Kidney glomerular epithelial cell (primary cell): Measurements from ENCODE around the gene IL17B.

Experiments used
- DNase-seq: peaks from one replicate; lab custom pipeline; 2025; lab: John Stamatoyannopoulos, UW

Gene IL17B, protein sequence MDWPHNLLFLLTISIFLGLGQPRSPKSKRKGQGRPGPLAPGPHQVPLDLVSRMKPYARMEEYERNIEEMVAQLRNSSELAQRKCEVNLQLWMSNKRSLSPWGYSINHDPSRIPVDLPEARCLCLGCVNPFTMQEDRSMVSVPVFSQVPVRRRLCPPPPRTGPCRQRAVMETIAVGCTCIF

DNA sequence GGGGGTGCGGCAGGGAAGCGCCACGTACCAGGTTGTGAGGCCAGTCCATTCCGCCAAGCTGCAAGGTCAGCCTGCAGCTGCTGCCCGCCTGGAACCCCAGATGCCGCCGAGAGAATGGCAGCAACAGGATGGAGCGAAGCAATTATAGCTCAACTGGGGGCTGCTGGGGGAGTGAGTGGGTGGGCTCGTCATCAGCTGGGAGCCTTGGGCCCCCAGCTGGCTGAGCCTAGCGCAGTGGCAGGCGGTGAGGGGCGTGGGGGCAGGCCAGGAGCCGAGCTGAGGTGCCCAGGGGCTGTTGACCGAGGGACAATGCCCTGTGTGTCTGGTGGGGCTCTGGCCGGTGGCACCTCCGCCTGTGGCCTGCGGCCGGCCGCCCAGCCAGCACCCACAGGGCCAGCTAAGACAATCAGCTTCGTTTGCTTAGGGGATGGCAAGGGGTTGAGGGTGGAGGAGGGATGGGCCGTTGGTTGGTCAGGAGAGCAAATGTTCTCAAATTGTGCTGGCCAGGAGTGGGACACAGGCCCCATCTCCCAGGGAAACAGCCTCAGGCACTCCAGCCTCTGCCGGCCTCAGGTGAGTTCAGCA, at the start of gene IL17B:
Gene IL17B (minus strand): TSS at position 116 of the 585 bp plus-strand sequence. CDS start 67 bp downstream, at position 49.
- no peak for DNase-seq

DNA sequence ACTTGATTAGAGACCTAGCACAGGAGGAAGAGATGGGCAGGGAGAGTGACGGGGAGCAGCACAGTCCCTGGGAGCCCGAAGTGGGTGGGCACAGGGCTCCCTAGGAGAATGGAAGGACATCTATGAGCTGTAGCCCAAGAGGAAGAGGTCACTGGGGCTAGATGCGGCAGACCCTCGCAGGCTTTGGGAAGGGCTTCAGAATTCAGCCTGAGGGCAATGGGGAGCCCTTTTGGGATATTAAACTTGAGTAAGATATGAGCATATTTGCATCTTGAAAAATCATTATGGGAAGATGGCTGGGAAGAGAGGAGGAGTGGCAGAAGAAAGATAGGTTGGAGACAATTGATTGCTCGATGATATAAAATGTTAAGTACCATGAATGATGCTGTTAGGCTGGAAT, 48.9 kb upstream of the IL17B start:
- DNase-seq, result no peak

DNA sequence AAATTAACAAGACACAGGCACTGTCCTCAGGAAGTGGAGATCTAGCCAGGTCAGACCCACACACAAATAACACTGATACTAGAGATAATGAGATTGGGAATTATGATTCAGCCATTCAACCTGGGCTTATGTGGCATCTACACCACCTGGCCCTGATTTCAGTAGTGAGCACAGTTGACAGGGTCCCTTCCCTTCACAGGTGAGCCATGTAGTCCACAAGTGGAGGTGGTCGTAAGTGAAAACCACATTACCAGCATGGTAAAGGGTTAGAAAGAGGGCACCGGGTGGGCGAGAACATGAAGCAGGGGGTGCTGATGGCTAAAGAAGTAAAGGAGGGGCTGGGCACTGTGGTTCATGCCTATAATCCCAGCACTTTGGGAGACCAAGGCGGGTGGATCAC, 48.3 kb upstream of the IL17B start:
- no peak for DNase-seq

DNA sequence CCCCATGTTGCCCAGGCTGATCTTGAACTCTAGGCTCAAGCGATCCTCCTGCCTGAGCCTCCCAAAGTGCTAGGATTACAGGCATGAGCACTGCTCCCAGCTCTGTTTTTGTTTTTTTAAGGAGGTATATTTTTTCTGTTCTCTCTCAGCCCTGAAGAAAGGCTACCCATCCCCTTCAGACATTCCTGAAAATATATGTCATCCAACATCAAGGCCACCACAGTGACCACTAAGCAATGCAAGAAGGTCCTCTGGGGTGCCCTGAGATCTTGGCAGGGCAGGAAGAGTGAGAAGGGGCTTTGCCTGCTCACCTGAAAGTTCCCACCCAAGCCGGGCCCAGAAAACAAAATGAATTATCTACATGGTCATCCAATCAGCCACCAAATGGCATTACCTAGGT, 47.8 kb upstream of the IL17B start:
- DNase-seq, result peak; percentile 12

DNA sequence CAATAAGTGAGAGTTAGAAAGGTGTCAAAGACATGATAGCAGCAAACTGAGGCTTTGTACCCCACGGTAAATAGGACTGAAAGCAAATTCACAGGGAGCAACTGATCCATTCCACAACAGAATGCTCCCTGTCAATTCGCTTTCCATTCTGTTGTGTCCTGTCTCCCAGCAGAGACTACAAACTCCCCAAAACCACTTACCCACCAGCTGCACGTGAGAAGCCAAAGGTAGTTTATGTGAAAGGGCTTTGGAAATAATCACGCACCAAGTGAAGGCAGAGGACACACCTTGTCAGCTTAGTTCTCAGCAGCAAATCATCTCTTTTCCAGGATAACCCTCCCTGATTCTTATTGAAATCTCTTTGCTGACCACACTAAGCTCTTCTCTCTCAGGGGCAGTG, 46.6 kb upstream of the IL17B start:
- DNase-seq, result no peak

DNA sequence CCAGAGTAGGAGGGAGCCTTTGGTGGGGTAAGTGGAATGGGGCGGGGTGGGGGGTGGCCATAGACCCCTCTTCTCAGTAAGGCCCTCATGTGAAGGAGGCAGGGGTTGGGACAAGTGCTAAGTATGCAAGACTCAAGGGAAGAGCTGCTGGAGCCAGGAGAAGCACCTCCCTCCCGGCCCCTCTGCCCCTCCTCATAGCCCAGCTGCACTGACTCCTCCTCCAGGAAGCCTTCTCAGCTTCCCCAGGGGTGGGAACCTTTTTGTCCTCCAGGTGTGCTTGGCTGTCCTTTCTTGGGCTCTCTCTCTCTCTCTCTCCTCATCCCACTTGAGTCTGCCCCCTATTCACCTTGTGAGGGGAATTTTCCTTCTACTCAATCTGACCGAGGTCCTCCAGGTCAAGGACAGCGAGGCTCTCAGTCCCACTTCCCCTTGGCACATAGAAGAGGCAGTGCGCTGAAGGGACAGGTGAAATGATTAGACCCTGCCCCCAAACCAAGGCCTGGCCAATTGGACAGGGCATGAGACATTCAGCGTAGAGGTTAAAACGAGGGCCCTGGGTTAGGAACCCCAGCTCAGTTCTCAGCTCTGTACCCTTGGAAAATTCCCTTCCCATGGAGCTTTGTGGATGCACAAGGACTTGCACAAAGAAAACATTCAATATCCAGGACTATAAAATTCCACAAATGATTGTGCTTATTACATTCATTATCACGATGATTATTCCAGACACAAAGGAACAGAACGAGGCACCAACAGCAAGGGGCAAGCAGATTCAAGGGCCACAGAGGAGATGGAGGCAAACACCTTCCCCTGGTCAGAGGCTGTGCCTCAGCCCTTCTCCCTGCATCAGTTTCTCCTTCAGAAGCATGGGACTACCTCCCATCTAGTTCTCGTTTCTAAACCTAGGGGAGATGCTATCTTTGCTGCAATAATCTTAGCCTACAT, 45.6 kb upstream of the IL17B start:
- no peak for DNase-seq

DNA sequence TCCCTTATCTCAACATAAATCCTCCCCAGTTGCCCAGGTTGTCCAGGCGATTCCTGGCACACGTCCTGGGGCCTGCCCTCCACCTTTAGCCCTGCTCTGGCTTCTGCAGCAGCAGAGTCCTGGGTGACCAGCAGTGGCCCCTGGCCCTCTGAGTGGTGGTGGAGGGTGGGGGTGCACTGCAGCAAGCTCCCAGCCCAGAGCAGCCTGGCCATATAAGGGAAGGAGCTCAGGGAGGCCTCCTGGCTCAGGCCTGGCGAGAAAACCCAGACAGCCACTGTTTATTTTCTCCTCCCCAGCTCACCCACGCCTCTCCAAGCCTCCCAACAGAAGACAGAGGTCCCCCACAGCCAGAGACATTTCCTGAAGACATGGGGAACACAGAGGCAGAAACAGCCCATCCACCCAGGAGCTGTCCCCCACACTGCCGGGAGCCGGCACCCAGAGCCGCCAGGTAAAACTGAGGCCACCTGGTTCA, 44.7 kb upstream of the IL17B start:
- DNase-seq, result peak; percentile 25

DNA sequence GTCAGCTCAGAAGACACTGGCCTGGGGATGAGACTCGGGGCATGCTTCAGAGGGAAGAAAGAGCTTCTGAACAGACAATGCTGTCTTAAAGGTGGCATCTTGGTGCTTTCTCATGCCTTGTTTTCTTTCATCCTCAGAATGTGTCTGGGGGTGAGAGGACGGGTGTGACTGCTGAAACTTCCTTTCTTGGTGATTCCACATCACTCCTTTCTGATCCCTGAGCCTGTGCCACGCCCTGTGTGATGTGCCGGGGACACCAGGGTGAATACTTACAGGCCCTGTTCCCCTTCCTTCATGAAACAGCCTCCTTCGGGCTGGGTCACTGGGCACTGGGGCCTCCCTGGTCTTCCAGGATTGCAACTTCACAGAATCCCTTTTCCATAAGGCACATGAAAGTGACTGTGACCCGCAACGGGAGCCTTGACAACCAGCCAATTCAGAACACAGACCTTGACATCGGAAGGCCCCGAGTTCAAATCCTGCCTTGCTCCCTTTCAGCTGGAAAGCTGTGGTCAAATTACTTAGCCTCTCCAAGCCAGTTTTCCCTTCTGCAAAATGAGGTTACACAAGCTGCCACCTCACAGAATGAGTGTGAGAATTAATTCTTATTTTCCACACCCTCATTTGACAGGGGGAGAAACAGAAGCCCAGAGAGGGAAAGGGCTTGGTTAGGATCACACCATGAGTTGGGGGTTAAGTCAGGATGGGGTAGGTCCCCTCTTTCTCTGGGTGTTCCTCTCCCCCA, 44.1 kb upstream of the IL17B start:
- DNase-seq, result peak; percentile 24

DNA sequence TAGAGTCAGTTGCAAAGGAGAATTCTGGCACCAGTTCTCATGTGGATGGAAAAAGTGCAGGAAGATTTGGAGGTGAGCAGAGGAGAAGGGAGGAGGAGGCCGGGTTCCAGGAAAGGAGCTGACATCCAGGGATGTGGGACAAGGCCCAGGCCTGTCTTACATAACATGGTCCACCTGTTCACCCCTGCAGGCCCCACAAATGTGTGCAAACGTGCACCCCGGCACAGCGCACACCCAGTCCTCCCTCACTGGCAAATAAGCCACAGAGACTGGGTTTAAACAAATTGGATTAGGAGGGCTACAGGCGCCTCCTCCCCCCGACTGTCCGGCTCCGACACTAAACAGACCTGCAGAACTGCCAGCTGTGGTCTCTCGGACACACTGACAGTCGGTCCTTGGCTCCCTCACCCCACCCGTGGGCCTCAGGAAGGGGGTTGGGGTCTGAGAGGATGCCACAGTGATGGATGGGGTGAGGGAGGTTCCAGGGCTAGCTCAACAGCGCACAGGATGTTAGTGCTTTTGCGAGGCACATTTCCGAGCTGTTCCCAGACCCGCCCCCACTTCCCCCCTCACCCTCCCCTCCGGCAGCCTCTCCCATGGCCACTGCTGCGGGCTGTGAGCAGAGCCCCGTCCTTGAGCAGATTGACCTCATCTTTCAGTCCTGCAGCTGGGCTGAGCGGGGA, 43.4 kb upstream of the IL17B start:
- no peak for DNase-seq

DNA sequence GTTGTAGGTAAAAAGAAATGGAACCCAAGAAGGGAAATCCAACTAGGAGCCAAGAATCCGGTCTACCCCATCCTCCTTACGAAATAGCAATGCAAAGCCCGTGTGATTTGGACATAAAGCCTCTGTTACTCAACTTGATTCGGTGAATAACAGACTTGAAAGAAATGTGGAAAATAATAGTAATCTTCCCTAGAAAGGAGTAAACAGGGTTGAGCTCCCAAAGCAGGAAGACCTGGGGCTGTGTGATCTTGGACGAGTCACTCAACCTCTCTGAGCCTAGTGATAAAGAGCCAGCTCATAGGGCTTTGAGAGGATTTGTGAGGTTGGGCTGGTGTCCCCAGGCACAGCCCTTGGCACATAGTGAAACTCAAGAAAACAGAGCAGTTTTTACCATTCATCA, 42.7 kb upstream of the IL17B start:
- no peak for DNase-seq

DNA sequence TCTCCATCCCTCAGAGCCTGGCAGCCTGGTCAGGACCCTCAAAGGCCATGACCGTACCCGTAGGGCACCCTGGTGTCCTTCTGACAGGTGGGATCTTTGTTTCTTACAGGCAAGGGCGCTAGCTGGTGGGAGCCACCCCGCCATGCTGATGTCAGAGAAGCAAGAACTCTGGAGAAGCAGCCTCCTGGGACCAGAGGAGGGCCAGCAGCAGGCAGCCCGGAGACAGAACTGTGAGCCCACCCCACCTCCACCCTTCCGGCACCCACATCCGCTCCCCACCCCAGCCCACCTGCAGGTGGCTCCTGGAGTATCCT, 42.2 kb upstream of the IL17B start:
- no peak for DNase-seq

DNA sequence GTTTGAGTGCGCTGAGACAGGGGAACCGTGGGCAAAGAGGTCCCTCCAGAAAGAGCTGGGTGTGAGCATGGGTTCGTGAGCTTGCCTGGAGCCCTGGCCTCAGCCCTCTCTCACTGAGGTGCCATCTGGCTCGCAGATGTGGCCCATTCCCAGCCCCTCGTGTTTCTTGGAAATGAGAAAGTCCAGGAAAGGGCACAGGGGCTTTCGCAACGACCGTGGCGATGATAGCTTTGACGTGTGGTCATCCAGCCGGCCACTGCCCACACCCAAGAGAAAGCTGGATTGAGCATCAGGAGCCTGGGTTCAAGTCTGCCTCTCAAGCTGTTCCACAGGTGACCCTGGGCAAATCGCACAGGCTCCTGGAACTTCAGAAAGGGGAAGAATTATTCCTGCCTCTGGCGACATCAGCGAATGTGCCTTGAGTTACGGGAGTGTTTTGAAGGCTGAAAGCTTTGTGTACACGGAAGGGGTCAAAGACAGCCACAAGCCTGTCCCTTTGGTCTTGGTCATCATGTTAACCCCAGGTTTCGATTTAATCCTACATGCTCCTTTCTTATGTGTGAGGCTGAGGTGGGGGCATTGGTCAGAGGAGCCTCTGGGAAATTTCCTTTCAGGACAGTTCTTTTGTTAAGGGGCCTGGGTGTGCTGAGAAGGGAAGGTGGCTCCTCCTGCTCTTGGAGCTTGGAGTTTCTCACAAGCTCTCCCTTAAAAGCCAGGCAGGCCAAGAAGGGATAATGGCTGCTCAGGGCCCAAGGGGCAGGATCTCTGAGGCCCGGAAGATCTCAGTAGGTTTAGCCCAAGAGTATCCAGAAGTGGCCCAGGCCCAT, 41.7 kb upstream of the IL17B start:
- DNase-seq, result no peak

DNA sequence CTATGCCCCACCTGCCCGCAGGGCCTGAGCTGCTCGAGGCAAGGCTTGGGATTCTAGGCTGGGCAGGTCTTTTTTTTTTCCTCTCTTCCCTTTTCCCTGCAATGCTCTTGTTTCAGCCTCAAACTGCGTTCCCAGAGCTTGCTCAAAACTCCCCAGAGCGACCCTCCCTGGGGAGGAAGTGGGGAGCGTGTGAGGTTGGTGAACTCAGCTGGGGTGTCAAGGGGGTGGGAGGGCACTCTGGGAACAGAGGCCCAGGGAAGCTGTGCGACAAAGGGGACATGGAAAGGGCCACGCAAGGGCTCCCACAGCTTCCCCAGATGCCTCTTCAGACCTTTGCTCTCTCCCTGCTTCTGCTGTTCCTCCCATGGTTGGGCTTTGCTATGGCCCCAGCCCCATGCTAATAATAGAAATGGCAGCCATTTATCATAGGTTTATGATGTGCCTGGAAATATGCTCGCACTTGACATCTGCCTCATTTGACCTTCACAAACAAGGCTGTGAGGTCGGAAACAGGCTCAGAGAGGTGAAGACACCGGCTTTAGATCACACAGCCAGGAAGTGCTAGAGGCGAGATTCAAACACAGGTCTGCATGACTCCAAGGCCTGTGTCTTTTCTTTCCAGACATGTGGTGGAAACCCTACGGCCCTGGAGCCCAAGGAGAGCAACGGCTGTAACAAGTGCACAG, 40.9 kb upstream of the IL17B start:
- no peak for DNase-seq

DNA sequence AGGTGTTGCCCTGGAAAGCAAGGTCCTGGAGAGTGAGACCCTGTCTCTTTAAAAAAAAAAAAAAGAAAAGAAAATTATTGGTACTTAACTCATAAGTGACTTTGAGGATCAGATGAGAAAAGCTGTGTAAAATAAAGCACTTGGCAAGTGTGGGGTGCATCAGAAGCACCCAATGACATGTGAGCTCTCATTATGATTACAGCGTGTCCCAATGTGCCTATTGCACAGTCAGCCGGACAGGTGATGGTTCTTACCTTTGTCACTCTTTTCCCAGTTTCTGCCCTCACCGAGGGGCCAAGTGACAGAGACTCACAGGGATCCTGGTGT, 40.4 kb upstream of the IL17B start:
- DNase-seq, result no peak

DNA sequence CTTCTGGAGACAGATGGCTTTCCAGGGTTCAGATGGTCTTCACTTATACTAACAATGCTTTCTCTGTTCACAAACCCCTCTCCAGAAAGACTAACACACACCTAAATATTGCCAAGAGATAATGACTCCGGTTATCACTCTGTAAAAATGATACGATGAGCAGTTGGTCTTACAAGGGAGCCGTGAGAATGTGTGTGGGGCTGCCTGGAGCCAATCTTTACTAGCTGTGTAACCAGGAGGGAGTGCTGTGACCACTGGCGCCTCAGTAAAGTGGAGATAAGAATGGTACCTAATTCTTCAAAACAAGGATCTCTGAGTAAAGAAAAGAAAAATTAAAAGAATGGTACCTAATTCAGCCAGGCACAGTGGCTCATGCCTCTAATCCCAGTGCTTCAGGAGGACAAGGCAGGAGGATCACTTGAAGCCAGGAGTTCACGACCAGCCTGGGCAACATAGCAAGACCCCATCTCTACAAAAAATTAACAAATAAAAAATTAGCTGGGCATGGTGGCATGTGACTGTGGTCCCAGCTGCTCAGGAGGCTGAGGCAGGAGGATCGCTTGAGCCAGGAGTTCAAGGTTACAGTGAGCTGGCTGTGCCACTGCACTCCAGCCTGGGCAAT, 39.9 kb upstream of the IL17B start:
- no peak for DNase-seq

DNA sequence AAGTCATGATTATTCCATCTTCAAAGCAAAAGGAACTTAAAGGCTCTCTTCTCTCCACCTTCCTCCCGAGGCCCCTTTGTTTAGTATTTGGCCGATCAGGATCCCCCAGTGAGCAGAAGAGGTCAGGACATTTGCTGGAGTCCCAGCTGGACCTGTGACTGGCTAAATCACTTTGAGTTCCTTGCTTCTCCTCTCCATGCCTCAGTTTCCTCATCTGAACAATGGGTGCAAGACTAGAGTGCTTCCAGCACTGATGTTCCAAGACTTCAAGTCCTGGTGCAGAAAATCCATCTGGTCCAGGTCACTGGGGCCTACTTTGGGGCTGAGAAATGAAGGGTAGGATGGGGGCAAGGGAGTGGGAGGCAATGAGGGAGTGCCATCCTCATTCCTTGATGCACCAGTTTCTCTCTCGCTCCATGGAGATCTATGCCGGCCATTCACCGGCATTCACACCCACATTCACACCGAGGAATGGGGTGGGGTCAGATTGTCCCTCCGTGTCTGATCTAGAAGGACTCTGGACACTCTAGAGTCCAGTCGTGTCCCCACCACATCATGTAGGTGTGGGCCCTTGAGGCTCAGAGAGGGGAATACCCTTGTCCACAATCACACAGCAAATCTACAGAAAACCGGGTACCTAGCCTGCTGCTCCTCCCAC, 38.7 kb upstream of the IL17B start:
- no peak for DNase-seq

DNA sequence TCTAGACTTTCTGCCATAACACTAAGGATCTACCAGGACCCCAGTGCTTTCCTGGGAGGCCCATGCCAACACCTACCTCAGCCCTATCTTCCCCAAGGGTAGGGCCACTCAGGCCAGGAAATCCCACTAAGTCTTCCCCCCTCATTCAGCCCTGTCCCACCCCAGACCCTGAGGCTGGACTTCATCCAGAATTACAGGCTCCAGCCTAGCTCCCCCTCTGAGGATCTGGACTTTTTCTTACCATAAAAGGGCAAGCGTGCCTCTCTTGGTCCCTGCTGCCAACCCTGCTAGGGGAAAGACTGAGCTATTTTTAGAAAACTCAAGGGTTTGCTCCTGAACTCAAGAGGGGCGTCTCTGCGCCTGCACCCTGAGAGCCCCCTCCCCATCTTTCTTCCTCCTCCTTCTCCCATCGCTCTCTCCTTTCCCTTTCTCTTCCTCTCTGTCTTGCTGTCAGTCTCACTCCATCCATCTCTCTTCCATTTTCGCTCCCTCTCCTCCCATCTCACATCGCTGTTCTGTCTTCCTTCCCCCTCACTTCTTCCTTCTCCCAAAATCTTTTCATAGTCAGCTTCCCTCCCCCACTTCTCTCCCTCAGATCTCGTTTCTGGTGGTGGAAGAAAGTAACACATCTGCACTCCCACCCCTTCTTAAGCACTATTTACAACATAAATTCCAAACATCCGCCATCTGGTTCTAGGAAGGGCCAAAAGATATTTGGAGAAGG, 38.1 kb upstream of the IL17B start:
- DNase-seq, result no peak

DNA sequence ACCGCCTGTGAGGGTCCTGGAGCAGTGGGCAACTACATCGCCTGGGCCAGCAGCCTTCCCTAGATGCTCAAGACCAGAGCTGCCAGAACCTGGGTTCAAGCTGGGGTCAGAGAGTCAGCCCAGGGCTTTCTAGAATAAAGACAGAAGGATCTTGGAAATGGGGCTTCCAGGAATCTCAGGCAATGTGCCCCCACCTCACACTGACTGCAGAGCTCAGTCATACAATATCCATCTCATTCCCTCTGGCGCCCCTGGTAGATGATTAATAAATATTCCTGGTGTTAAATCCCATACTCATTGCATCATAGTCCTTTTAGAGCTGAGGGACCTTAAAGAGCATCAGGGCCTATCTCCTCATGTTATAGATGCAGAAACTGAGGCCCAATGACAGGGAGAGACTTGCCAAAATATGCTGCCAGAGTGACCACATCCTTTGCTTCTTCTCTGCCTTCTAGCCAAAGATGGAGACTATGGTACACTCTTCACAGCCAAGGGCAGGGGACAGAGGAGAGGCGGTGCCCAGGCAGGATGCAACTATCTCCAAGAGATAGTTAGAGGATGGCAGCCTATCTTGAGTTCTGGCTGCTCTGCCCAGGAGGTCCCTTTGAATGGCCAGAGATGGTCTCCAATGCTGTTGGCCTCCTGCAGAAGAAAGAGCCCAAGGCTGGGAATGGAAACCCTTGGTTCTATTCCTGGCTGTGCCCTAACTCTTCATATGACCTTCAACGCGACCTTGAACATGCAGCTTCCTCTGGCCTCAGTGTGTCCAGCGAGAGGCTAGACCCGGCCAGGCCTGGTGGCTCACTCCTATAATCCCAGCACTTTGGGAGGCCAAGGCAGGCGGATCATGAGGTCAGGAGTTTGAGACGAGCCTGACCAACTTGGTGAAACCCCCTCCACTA, 36.2 kb upstream of the IL17B start:
- peak; percentile 69 for DNase-seq
